K562 (cell line): ENCODE measurements around the gene TAF12. TPM values are rescaled to one million over a fixed set of nuclear protein-coding genes. Genes with fewer than 3 reads are reported as not detected.

Source experiments
- ATAC-seq: fragments of 200-7000 bp; cut with Tn5 transposase; 3 replicates; pipeline ENCODE4 v1.9.1; 2020; ENCODE audit warnings: moderate library complexity
- BruUV-seq: library from RNA; stranded (reverse); fragments of 400-500 nt; replicated peaks from 2 replicates; lab custom pipeline; 2021; lab: Mats Ljungman, UMichigan
- CTCF ChIA-PET: fragments of 300-600 bp; formaldehyde crosslinking; extraction: SDS; loops from one replicate; lab custom pipeline; 2021; ENCODE audit warnings: low intra/inter-chr PET ratio; lab: Yijun Ruan, JAX
- POLR2A ChIA-PET: fragments of 300-600, 350-650 bp; sonication (Branson Sonifier 250); formaldehyde crosslinking; extraction: SDS; loops from one replicate; lab custom pipeline; 2021; ENCODE audit warnings: antibody characterized with exemption, inconsistent platforms; lab: Yijun Ruan, JAX
- DNase-seq, 4 experiments: peaks; one replicate each; pipeline versions ENCODE4 v3.0.0 to v3.0.0-alpha.2; 2011 to 2018; ENCODE audit warnings: low spot score in 3 of 4, mixed read lengths in 3 of 4; ENCODE audit errors: extremely low read depth in 1 of 4
- FAIRE-seq: peaks from 2 replicates; lab custom pipeline; 2011; peaks lifted over from hg19 to GRCh38; lab: Jason Lieb, UNC
- H2AFZ ChIP-seq: 2 replicates; pipeline ENCODE4 v1.6.0; 2011; ENCODE audit warnings: low read depth, low read length, control low read depth, inconsistent platforms
- H3K27ac ChIP-seq: fragments of 200-600 bp; 3 replicates; pipeline ENCODE4 v1.8.0; 2011; ENCODE audit warnings: low read depth, mild to moderate bottlenecking, control low read depth, inconsistent platforms, low read length, moderate library complexity, mixed read lengths; ENCODE audit errors: extremely low read depth
- H3K27me3 ChIP-seq, 2 experiments: fragments of 300-600 bp in 1 of 2; 2 replicates in 1 of 2; 3 replicates in 1 of 2; pipeline versions ENCODE4 v1.6.0 to v1.8.0; 2011; ENCODE audit warnings: inconsistent platforms in 2 of 2, low read length in 2 of 2, mild to moderate bottlenecking in 1 of 2, mixed read lengths in 1 of 2, moderate library complexity in 1 of 2; ENCODE audit not compliant: control insufficient read depth in 2 of 2, insufficient read depth in 2 of 2
- H3K36me3 ChIP-seq: fragments of 300-600 bp; 3 replicates; pipeline ENCODE4 v1.8.0; 2011; ENCODE audit warnings: mild to moderate bottlenecking, low read length, inconsistent platforms; ENCODE audit not compliant: control insufficient read depth, insufficient read depth
- H3K4me1 ChIP-seq, 2 experiments: fragments of 200-600 bp in 1 of 2; replicated peaks in 1 of 2; 2 replicates in 1 of 2; 3 replicates in 1 of 2; pipeline versions ENCODE4 v1.5.1 to v1.8.0; 2011; ENCODE audit warnings: inconsistent platforms in 2 of 2, low read length in 2 of 2, mild to moderate bottlenecking in 1 of 2, mixed read lengths in 1 of 2, moderate library complexity in 1 of 2; ENCODE audit not compliant: control insufficient read depth in 2 of 2, insufficient read depth in 2 of 2
- H3K4me2 ChIP-seq: 2 replicates; pipeline ENCODE4 v1.6.1; 2011; ENCODE audit warnings: low read length, control low read depth, inconsistent platforms, mixed read lengths; ENCODE audit not compliant: insufficient read depth
- H3K4me3 ChIP-seq: fragments of 200-600 bp; sonication (generic), shearing (Covaris generic); 2 replicates; pipeline ENCODE4 v1.5.1; 2016; ENCODE audit warnings: control low read depth, inconsistent platforms
- H3K79me2 ChIP-seq: fragments of 200-600 bp; 3 replicates; pipeline ENCODE4 v1.8.0; 2011; ENCODE audit warnings: low read length, inconsistent platforms; ENCODE audit not compliant: control insufficient read depth, insufficient read depth
- H3K9ac ChIP-seq, 2 experiments: 2 replicates each; pipeline versions ENCODE4 v1.6.0 to v1.6.1; 2011; ENCODE audit warnings: low read depth in 2 of 2, low read length in 2 of 2, control low read depth in 1 of 2, inconsistent platforms in 1 of 2, mild to moderate bottlenecking in 1 of 2, mixed read lengths in 1 of 2; ENCODE audit not compliant: insufficient read depth in 1 of 2
- H3K9me1 ChIP-seq: one replicate; pipeline ENCODE4 v1.6.0; 2011; ENCODE audit warnings: inconsistent platforms, mild to moderate bottlenecking, low read length, moderate library complexity; ENCODE audit not compliant: control insufficient read depth, insufficient read depth
- H3K9me3 ChIP-seq: replicated peaks from 2 replicates; pipeline ENCODE4 v1.5.1; 2011; ENCODE audit warnings: low read depth, low read length, inconsistent platforms; ENCODE audit not compliant: control insufficient read depth, insufficient read depth
- H4K20me1 ChIP-seq: replicated peaks from 2 replicates; pipeline ENCODE4 v1.6.1; 2011; ENCODE audit warnings: low read length, inconsistent platforms, mixed read lengths; ENCODE audit not compliant: control insufficient read depth, insufficient read depth
- ARID1B ChIP-seq: fragments of 450-650 bp; IDR thresholded peaks from 2 replicates; pipeline ENCODE4 v1.6.1; 2016; ENCODE audit warnings: antibody characterized with exemption, mild to moderate bottlenecking, inconsistent platforms
- FOSL1 ChIP-seq: fragments of 200-800 bp; sonication (Bioruptor generic); conservative IDR thresholded peaks from 2 replicates; pipeline ENCODE4 v1.6.1; 2016; ENCODE audit warnings: missing genetic modification characterization, missing compliant biosample characterization
- JUND ChIP-seq, 2 experiments: IDR thresholded peaks; 2 replicates in 1 of 2; 3 replicates in 1 of 2; pipeline ENCODE4 v1.6.1; 2011; ENCODE audit warnings: borderline replicate concordance in 2 of 2, low read depth in 2 of 2, low read length in 2 of 2, improper control_type of control experiment in 1 of 2, missing biosample characterization in 1 of 2, missing genetic modification characterization in 1 of 2, missing genetic modification reagents in 1 of 2
- KDM1A ChIP-seq, 2 experiments: fragments of 450-650 bp; IDR thresholded peaks; 2 replicates each; pipeline ENCODE4 v1.6.1; 2016; ENCODE audit warnings: mild to moderate bottlenecking in 2 of 2
- WGBS: fragments of 100-300 bp; shearing (Covaris generic); methylation state at CpG from one replicate; pipeline ENCODE4 v1.1.6; 2016; ENCODE audit warnings: low coverage, mixed read lengths; ENCODE audit not compliant: insufficient coverage; ENCODE audit errors: missing lambda C conversion rate; 5-methylcytosine and 5-hydroxymethylcytosine counted together
- in situ Hi-C: fragments of 300-500 bp; cut with MboI; formaldehyde crosslinking; loops from 4 replicates; pipeline ENCODE4 v1.15.0; 2018; ENCODE audit warnings: inconsistent platforms, mixed read lengths
- intact Hi-C: fragments of 100-400 bp; cut with micrococcal nuclease; formaldehyde crosslinking; loops from 2 replicates; pipeline ENCODE4 v1.14.2; 2022
- polyA plus RNA-seq, 8 experiments: library from polyadenylated mRNA; depleted of rRNA in 4 of 8; stranded (reverse) in 5 of 8; unstranded in 3 of 8; fragments of >200 nt; fragmentation: Nextera tagmentation in 2 of 8; fragmentation: Illumina TruSeq in 1 of 8; extraction: Ambion mirVana in 2 of 8; extraction: Trizol in 1 of 8; gene quantifications; 2 replicates each; pipeline versions ENCODE4 v1.2.1 to v1.2.3, GENCODE V29; 2011 to 2014; ENCODE audit warnings: inconsistent platforms in 1 of 8, missing spikeins in 1 of 8
- total RNA-seq, 7 experiments: library from RNA; depleted of rRNA in 6 of 7; stranded (reverse); fragments of >200 nt in 6 of 7; fragmentation: Illumina TruSeq in 2 of 7; extraction: Trizol in 2 of 7; gene quantifications; 2 replicates each; pipeline versions ENCODE4 v1.2.1 to v1.2.3, GENCODE V29; 2011 to 2021; ENCODE audit warnings: low replicate concordance in 1 of 7
- TF ChIP-seq, protein P1 (sequence below): fragments of 250-450 bp; sonication (Bioruptor Pico); IDR thresholded peaks from 2 replicates; pipeline ENCODE4 v1.8.0; 2021; ENCODE audit warnings: moderate library complexity, mild to moderate bottlenecking, inconsistent platforms
- TF ChIP-seq, protein P2 (sequence below), 2 experiments: fragments of 450-650 bp in 1 of 2; sonication (generic) in 1 of 2; formaldehyde crosslinking in 1 of 2; IDR thresholded peaks in 1 of 2; conservative IDR thresholded peaks in 1 of 2; 2 replicates each; pipeline versions ENCODE4 v1.6.1 to v1.8.1; 2016 to 2023; ENCODE audit warnings: mild to moderate bottlenecking in 2 of 2, moderate library complexity in 2 of 2, inconsistent platforms in 1 of 2, missing genetic modification reagents in 1 of 2
- TF ChIP-seq, protein P3 (sequence below): fragments of 450-650 bp; formaldehyde crosslinking; IDR thresholded peaks from 2 replicates; pipeline ENCODE4 v1.4.0; 2022; ENCODE audit warnings: missing genetic modification characterization
- TF ChIP-seq, protein P4 (sequence below): fragments of 450-650 bp; IDR thresholded peaks from 2 replicates; pipeline ENCODE4 v1.6.1; 2018; ENCODE audit warnings: mild to moderate bottlenecking, low read depth; ENCODE audit not compliant: partially characterized antibody

The TAF12 gene
- total and polyA plus RNA-seq, 9 of the 15 experiments (the other 6 are each of a cell fraction or from before 2014, with no cell fraction given): 31.6 to 89.0 (median 50.5) TPM

DNA sequence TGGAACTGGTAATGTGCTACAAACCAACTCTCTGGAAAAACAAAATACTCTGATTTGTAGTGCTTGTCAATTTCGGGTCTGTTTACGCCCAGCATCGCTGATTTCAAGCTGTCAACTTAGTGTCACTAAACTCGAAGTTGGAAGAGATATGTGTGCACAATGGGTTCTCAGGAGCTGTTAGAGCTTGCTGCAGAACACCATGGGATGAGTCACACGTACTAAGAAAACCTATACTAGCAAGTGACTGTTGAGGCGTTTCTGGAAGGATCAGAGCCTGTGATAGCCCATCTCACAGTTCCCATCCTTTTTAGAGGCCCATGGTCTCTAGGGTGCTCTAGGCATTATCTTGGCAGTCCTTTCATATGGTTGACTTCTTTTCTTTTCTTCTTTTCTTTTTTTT, 40.0 kb upstream of the TAF12 start:
- BruUV-seq: no TSS peak
- TF ChIP-seq ARID1B (peak; percentile 11; the same call in 1 of the 2 replicates), KDM1A (IDR thresholded peaks at IDR 0.05) (peak in 1 of 2 experiments; percentile 9; a peak in 1 of 4 replicates), JUND (IDR thresholded peaks at IDR 0.05; ENCODE audit: borderline replicate concordance, low read depth, low read length) (peak; percentile 60; the same call in 1 of the 2 replicates), JUND (tag; IDR thresholded peaks at IDR 0.05; ENCODE audit: borderline replicate concordance, low read depth, low read length) (no peak), FOSL1 (peak; percentile 69)
- TF ChIP-seq, protein P1, sequence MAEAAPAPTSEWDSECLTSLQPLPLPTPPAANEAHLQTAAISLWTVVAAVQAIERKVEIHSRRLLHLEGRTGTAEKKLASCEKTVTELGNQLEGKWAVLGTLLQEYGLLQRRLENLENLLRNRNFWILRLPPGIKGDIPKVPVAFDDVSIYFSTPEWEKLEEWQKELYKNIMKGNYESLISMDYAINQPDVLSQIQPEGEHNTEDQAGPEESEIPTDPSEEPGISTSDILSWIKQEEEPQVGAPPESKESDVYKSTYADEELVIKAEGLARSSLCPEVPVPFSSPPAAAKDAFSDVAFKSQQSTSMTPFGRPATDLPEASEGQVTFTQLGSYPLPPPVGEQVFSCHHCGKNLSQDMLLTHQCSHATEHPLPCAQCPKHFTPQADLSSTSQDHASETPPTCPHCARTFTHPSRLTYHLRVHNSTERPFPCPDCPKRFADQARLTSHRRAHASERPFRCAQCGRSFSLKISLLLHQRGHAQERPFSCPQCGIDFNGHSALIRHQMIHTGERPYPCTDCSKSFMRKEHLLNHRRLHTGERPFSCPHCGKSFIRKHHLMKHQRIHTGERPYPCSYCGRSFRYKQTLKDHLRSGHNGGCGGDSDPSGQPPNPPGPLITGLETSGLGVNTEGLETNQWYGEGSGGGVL (CRISPR knock-in tag): no peak
- TF ChIP-seq, protein P2, sequence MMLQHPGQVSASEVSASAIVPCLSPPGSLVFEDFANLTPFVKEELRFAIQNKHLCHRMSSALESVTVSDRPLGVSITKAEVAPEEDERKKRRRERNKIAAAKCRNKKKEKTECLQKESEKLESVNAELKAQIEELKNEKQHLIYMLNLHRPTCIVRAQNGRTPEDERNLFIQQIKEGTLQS (IDR thresholded peaks at IDR 0.05): peak; percentile 41; the same call in 1 of the 2 replicates
- TF ChIP-seq, protein P2 (CRISPR knock-in tag; conservative IDR thresholded peaks at IDR 0.05): no peak
- TF ChIP-seq, protein P3, sequence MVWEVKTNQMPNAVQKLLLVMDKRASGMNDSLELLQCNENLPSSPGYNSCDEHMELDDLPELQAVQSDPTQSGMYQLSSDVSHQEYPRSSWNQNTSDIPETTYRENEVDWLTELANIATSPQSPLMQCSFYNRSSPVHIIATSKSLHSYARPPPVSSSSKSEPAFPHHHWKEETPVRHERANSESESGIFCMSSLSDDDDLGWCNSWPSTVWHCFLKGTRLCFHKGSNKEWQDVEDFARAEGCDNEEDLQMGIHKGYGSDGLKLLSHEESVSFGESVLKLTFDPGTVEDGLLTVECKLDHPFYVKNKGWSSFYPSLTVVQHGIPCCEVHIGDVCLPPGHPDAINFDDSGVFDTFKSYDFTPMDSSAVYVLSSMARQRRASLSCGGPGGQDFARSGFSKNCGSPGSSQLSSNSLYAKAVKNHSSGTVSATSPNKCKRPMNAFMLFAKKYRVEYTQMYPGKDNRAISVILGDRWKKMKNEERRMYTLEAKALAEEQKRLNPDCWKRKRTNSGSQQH: no peak
- TF ChIP-seq, protein P4, sequence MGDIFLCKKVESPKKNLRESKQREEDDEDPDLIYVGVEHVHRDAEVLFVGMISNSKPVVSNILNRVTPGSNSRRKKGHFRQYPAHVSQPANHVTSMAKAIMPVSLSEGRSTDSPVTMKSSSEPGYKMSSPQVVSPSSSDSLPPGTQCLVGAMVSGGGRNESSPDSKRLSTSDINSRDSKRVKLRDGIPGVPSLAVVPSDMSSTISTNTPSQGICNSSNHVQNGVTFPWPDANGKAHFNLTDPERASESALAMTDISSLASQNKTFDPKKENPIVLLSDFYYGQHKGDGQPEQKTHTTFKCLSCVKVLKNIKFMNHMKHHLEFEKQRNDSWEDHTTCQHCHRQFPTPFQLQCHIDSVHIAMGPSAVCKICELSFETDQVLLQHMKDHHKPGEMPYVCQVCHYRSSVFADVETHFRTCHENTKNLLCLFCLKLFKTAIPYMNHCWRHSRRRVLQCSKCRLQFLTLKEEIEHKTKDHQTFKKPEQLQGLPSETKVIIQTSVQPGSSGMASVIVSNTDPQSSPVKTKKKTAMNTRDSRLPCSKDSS: no peak
- peak in 3 of 4 experiments; percentile 6 to 47 (median 11) for DNase-seq
- Histone ChIP-seq H3K27ac (no peak overlapping the region), H3K4me1 (peaks cover 5 to 13% of the 10 kb centered on the region in 2 experiments; a peak in 4 of 5 replicates), H3K4me2 (no peak overlapping the region), H3K36me3 (peaks cover 29% of the 10 kb centered on the region), H3K27me3 (no peaks in the 10 kb centered on the region), H3K4me3 (no peak overlapping the region), H3K9me3 (no peaks in the 10 kb centered on the region), H4K20me1 (no peaks in the 10 kb centered on the region), H2AFZ (no peak overlapping the region), H3K9ac (no peak overlapping the region), H3K9me1 (no peaks in the 10 kb centered on the region), H3K79me2 (no peaks in the 10 kb centered on the region)
- CTCF ChIA-PET: no interaction called here
- FAIRE-seq: peak; percentile 51
- in situ Hi-C loops: no loop called here
- no peak; the same call in 2 of the 3 replicates for ATAC-seq
- 41% methylated on average over 6 of the region's 6 CpGs for WGBS
- POLR2A ChIA-PET: interaction anchor here (0.6 to 3.9 kb wide), 8 partner anchors 8 to 231 kb away, joined by 3 to 18 read pairs (median 4); partner anchors contain the start of genes GMEB1 and RNU11
- intact Hi-C loops: no loop called here
